OCI-LY7 (cell line): ENCODE results near the gene VAMP8.

Experiments
- EZH2phosphoT487 ChIP-seq: fragments of 200-600 bp; sonication (generic); IDR thresholded peaks from 2 replicates; pipeline ENCODE4 v1.6.1; 2018; ENCODE audit warnings: low read depth, borderline replicate concordance, mild to moderate bottlenecking, mixed run types, antibody characterized with exemption, low read length, moderate library complexity, mixed read lengths
- TF ChIP-seq, protein P1 (sequence below): fragments of 200-600 bp; sonication (generic); conservative IDR thresholded peaks from 2 replicates; pipeline ENCODE4 v1.5.1; 2014; ENCODE audit warnings: mild to moderate bottlenecking, antibody characterized with exemption, low read length, moderate library complexity, mixed read lengths

DNA sequence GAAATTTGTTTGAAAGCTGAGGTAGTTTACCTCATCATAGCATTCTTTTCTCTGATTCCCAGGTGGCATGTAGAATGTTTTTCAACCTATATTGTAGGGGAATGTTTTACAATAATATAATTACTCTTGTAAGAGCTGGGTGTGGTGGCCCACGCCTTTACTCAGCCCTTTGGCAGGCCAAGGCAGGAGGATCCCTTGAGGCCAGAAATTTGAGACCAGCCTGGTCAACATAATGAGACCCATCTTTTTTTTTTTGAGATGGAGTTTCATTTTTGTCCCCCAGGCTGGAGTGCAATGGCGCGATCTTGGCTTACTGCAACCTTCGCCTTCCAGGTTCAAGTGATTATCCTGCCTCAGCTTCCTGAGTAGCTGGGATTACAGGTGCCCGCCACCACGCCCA, 42.2 kb downstream of the VAMP8 start:
- TF ChIP-seq, protein P1, sequence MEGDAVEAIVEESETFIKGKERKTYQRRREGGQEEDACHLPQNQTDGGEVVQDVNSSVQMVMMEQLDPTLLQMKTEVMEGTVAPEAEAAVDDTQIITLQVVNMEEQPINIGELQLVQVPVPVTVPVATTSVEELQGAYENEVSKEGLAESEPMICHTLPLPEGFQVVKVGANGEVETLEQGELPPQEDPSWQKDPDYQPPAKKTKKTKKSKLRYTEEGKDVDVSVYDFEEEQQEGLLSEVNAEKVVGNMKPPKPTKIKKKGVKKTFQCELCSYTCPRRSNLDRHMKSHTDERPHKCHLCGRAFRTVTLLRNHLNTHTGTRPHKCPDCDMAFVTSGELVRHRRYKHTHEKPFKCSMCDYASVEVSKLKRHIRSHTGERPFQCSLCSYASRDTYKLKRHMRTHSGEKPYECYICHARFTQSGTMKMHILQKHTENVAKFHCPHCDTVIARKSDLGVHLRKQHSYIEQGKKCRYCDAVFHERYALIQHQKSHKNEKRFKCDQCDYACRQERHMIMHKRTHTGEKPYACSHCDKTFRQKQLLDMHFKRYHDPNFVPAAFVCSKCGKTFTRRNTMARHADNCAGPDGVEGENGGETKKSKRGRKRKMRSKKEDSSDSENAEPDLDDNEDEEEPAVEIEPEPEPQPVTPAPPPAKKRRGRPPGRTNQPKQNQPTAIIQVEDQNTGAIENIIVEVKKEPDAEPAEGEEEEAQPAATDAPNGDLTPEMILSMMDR = no peak
- TF ChIP-seq EZH2phosphoT487 = no peak
